ENCODE data around the gene AKAP13. TPM values are rescaled to one million over a fixed set of nuclear protein-coding genes. Genes with fewer than 3 reads are reported as not detected.

AKAP13 gene
- total RNA-seq, 1 experiment from 2014 or later, result 54.5 TPM

- intact Hi-C loops (cut with micrococcal nuclease; ENCODE audit: unreplicated experiment), result no loop called here
- DNase-seq (ENCODE audit: low spot score), result no peak
- TF ChIP-seq CTCF (conservative IDR thresholded peaks at IDR 0.05; ENCODE audit: low read depth, low read length), result no peak
- no peak for TF ChIP-seq EZH2 (IDR thresholded peaks at IDR 0.05; ENCODE audit: borderline replicate concordance, low read depth, low read length, poor library complexity, severe bottlenecking)
- Histone ChIP-seq H3K27ac (ENCODE audit: low read depth, low read length, poor library complexity, severe bottlenecking) (no peak overlapping the region), H3K4me1 (ENCODE audit: insufficient read depth, low read length, poor library complexity, severe bottlenecking) (no peaks in the 10 kb centered on the region), H3K27me3 (replicated peaks; ENCODE audit: insufficient read depth, low read depth, low read length, poor library complexity) (no peaks in the 10 kb centered on the region), H3K36me3 (ENCODE audit: insufficient read depth, low read length, poor library complexity, severe bottlenecking) (no peaks in the 10 kb centered on the region), H3K9me3 (ENCODE audit: low read depth, low read length, poor library complexity, severe bottlenecking) (no peaks in the 10 kb centered on the region), H3K4me3 (ENCODE audit: low read depth, low read length, poor library complexity, severe bottlenecking) (no peak overlapping the region)
- no TSS peak for BruUV-seq (replicated peaks)
- ChIA-PET CTCF (no interaction called here), POLR2A (ENCODE audit: low non-redundant PET) (no interaction called here)
Measured at GRCh38 chr15:85779249-85779648, 398.8 kb downstream of the AKAP13 start.

- CTCF ChIA-PET, result no interaction called here
- BruUV-seq (replicated peaks), result no TSS peak
Measured at GRCh38 chr15:85780225-85780985, 400.0 kb downstream of the AKAP13 start.

GRCh38 chr15:85781099-85781498, 400.7 kb downstream of the AKAP13 start:
- no peaks in the 10 kb centered on the region for H3K36me3 ChIP-seq (ENCODE audit: insufficient read depth, low read length, poor library complexity, severe bottlenecking)
- CTCF ChIA-PET, result no interaction called here
- POLR2A ChIA-PET (ENCODE audit: low non-redundant PET), result no interaction called here
- intact Hi-C loops (cut with micrococcal nuclease; ENCODE audit: unreplicated experiment), result no loop called here
- H3K4me3 ChIP-seq (ENCODE audit: low read depth, low read length, poor library complexity, severe bottlenecking), result no peak overlapping the region
- H3K27me3 ChIP-seq (replicated peaks; ENCODE audit: insufficient read depth, low read depth, low read length, poor library complexity), result no peaks in the 10 kb centered on the region
- BruUV-seq (replicated peaks), result no TSS peak
- no peak overlapping the region for H3K27ac ChIP-seq (ENCODE audit: low read depth, low read length, poor library complexity, severe bottlenecking)
- H3K9me3 ChIP-seq (ENCODE audit: low read depth, low read length, poor library complexity, severe bottlenecking), result no peaks in the 10 kb centered on the region
- peaks cover 2% of the 10 kb centered on the region for H3K4me1 ChIP-seq (ENCODE audit: insufficient read depth, low read length, poor library complexity, severe bottlenecking)
- no peak for DNase-seq (ENCODE audit: low spot score)
- no peak for TF ChIP-seq EZH2 (IDR thresholded peaks at IDR 0.05; ENCODE audit: borderline replicate concordance, low read depth, low read length, poor library complexity, severe bottlenecking)
- no peak for TF ChIP-seq CTCF (conservative IDR thresholded peaks at IDR 0.05; ENCODE audit: low read depth, low read length)

More at GRCh38 chr15:85780225-85780985, 400.0 kb downstream of the AKAP13 start:
- Histone ChIP-seq H3K4me3 (ENCODE audit: low read depth, low read length, poor library complexity, severe bottlenecking) (no peak overlapping the region), H3K9me3 (ENCODE audit: low read depth, low read length, poor library complexity, severe bottlenecking) (no peaks in the 10 kb centered on the region), H3K27me3 (replicated peaks; ENCODE audit: insufficient read depth, low read depth, low read length, poor library complexity) (no peaks in the 10 kb centered on the region), H3K36me3 (ENCODE audit: insufficient read depth, low read length, poor library complexity, severe bottlenecking) (no peaks in the 10 kb centered on the region), H3K4me1 (ENCODE audit: insufficient read depth, low read length, poor library complexity, severe bottlenecking) (no peaks in the 10 kb centered on the region), H3K27ac (ENCODE audit: low read depth, low read length, poor library complexity, severe bottlenecking) (no peak overlapping the region)
- no peak for DNase-seq (ENCODE audit: low spot score)
- POLR2A ChIA-PET (ENCODE audit: low non-redundant PET), result no interaction called here
- TF ChIP-seq EZH2 (IDR thresholded peaks at IDR 0.05; ENCODE audit: borderline replicate concordance, low read depth, low read length, poor library complexity, severe bottlenecking) (no peak), CTCF (conservative IDR thresholded peaks at IDR 0.05; ENCODE audit: low read depth, low read length) (no peak)
- intact Hi-C loops (cut with micrococcal nuclease; ENCODE audit: unreplicated experiment), result no loop called here

All from A673 (cell line).